Left ventricle myocardium inferior (tissue), 1 donor: ENCODE measurements around the gene RHOH. TPM values are rescaled to one million over a fixed set of nuclear protein-coding genes. Genes with fewer than 3 reads are reported as not detected.
"Not testable (repeated sequence)": the region's sequence is repeated elsewhere in the genome, so short reads cannot be mapped to it uniquely, and the experiment has no call there.

Experiments used
- DNase-seq: peaks from one replicate; pipeline ENCODE4 v3.0.0-alpha.2; 2020
- H3K27ac ChIP-seq: fragments of 200-600 bp; replicated peaks from 2 replicates; pipeline ENCODE4 v1.8.0; 2021
- H3K27me3 ChIP-seq: fragments of 200-600 bp; 2 replicates; pipeline ENCODE4 v1.8.0; 2021; ENCODE audit warnings: low read depth
- H3K36me3 ChIP-seq: fragments of 200-600 bp; 2 replicates; pipeline ENCODE4 v1.8.0; 2021
- H3K4me1 ChIP-seq: fragments of 200-600 bp; 2 replicates; pipeline ENCODE4 v1.8.0; 2021
- H3K4me3 ChIP-seq: fragments of 200-600 bp; 2 replicates; pipeline ENCODE4 v1.8.0; 2021; ENCODE audit warnings: mild to moderate bottlenecking, moderate library complexity
- H3K9me3 ChIP-seq: fragments of 200-600 bp; replicated peaks from 2 replicates; pipeline ENCODE4 v1.8.0; 2021
- intact Hi-C: fragments of 100-400 bp; cut with micrococcal nuclease; formaldehyde crosslinking; loops from one replicate; pipeline ENCODE4 v1.11.0; 2022
- total RNA-seq: library from RNA; stranded (reverse); fragmentation: NEBNext Ultra II Directional; extraction: Animal tissue kit (Norgen Biotek cat#: 25700); gene quantifications from one replicate; pipeline ENCODE4 v1.2.1, GENCODE V29; 2021
- TF ChIP-seq, protein P1 (sequence below): fragments of 200-600 bp; IDR thresholded peaks from 2 replicates; pipeline ENCODE4 v1.8.0; 2021; ENCODE audit warnings: antibody characterized with exemption, mild to moderate bottlenecking, borderline replicate concordance
- donor health status: DM: no; HTN: yes; CAD: no; lungs with severe emphysema.

Gene RHOH
- total RNA-seq, 1 donor from 2014 or later, result 0.41 TPM

DNA sequence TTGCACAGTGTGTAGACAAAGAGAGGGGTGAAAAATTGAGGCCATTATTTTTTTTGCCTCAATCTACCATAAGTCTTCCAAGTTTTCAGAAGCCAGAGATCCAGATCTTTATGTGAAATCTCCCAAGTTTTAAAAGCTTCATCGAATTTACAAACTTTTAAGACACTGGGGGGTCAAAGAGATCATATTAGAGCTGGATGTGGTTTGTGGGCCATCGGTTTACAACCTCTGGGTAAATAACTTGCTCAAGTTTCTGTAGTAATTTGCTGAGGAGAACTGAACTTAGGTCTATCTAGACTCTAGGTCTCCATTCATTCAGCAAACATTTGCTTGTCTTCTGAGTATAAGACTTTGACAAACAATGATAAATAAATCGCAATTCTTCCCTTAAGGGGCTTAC, 84.3 kb downstream of the RHOH start:
- DNase-seq, result no peak
- Histone ChIP-seq H3K4me3 (no peak overlapping the region), H3K9me3 (no peaks in the 10 kb centered on the region), H3K36me3 (no peaks in the 10 kb centered on the region), H3K27me3 (peaks cover 19% of the 10 kb centered on the region), H3K27ac (no peak overlapping the region), H3K4me1 (no peaks in the 10 kb centered on the region)
- TF ChIP-seq, protein P1, sequence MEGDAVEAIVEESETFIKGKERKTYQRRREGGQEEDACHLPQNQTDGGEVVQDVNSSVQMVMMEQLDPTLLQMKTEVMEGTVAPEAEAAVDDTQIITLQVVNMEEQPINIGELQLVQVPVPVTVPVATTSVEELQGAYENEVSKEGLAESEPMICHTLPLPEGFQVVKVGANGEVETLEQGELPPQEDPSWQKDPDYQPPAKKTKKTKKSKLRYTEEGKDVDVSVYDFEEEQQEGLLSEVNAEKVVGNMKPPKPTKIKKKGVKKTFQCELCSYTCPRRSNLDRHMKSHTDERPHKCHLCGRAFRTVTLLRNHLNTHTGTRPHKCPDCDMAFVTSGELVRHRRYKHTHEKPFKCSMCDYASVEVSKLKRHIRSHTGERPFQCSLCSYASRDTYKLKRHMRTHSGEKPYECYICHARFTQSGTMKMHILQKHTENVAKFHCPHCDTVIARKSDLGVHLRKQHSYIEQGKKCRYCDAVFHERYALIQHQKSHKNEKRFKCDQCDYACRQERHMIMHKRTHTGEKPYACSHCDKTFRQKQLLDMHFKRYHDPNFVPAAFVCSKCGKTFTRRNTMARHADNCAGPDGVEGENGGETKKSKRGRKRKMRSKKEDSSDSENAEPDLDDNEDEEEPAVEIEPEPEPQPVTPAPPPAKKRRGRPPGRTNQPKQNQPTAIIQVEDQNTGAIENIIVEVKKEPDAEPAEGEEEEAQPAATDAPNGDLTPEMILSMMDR, result no peak
- intact Hi-C loops, result no loop called here

GRCh38 chr4:40281913-40282312, 85.1 kb downstream of the RHOH start:
- TF ChIP-seq, protein P1, result no peak
- Histone ChIP-seq H3K4me1 (no peaks in the 10 kb centered on the region), H3K9me3 (no peaks in the 10 kb centered on the region), H3K36me3 (no peaks in the 10 kb centered on the region), H3K4me3 (no peak overlapping the region), H3K27me3 (peaks cover 23% of the 10 kb centered on the region), H3K27ac (no peak overlapping the region)
- intact Hi-C loops, result no loop called here
- no peak for DNase-seq

DNA sequence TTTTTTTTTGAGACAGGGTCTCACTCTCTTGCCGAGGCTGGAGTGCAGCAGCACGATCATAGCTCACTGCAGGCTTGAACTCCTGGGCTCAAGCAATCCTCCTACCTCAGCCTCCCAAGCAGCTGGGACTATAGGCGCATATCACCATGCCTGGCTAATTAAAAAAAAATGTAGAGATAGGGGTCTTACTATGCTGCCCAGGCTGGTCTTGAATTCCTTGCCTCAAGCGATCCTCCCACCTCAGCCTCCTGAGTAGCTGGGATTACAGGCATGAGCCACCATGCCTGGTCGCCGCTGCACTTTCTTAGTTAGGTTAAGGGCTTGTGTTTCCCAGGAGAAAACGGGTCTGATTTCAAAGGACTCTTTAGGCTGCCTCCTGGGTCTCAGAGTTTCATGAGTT, 86.0 kb downstream of the RHOH start:
- H3K4me1 ChIP-seq, H3K4me3 ChIP-seq, DNase-seq, intact Hi-C loops, H3K27ac ChIP-seq, H3K36me3 ChIP-seq, H3K9me3 ChIP-seq: not testable (repeated sequence)
- peaks cover 33% of the 10 kb centered on the region for H3K27me3 ChIP-seq

DNA sequence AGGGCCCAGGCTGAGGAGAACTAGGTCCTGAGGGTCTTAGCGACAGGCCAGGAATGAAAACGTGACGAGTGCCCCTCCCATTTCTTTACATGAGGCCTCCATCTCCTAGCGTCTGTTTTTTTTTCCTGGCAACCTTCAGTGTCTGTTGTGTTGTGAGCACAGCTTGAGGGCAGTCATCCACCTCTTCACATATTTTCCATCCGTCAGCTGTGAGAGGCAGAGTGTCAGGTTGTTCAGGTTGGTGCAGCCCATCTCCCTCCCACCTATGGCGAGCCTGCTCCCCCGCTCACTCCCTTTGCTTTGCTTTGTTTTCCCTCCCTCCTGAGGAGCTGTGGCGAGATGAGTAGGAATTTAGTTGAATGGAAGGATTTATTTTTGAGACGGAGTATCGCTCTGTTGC, 86.6 kb downstream of the RHOH start:
- intact Hi-C loops, result no loop called here
- Histone ChIP-seq H3K4me1 (no peaks in the 10 kb centered on the region), H3K9me3 (no peaks in the 10 kb centered on the region), H3K27me3 (peaks cover 35% of the 10 kb centered on the region), H3K36me3 (no peaks in the 10 kb centered on the region), H3K4me3 (no peak overlapping the region), H3K27ac (no peak overlapping the region)
- TF ChIP-seq, protein P1, result no peak
- no peak for DNase-seq

GRCh38 chr4:40283968-40284367, 87.1 kb downstream of the RHOH start:
- peaks cover 38% of the 10 kb centered on the region for H3K27me3 ChIP-seq
- intact Hi-C loops, result no loop called here
- TF ChIP-seq, protein P1, result no peak
- H3K36me3 ChIP-seq, result no peaks in the 10 kb centered on the region
- no peak for DNase-seq
- no peak overlapping the region for H3K27ac ChIP-seq
- no peak overlapping the region for H3K4me3 ChIP-seq
- H3K9me3 ChIP-seq, result no peaks in the 10 kb centered on the region
- H3K4me1 ChIP-seq, result no peaks in the 10 kb centered on the region

DNA sequence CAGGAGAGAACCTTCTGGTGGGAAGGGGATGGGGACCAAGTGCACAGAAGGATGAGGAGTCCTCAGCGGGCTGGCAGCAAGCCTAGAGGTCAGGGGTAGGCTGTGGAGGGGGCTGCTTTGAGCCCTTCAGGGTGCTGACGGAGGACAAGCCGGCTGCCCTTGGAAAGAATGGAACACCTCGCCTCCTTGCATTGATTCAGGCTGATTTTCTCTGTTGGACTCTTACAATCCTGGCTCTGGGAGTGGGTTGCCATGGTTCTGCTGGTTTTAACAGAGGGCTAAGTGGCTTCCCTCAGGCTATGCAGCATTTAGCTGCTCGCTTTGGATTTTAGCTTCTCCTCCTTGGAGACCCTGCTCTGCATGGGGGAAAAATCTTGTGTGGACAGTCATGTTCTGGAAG, 88.9 kb downstream of the RHOH start:
- intact Hi-C loops, result no loop called here
- H3K27me3 ChIP-seq, result peaks cover 41% of the 10 kb centered on the region
- no peak for DNase-seq
- H3K27ac ChIP-seq, result no peak overlapping the region
- no peak overlapping the region for H3K4me3 ChIP-seq
- H3K4me1 ChIP-seq, result no peaks in the 10 kb centered on the region
- TF ChIP-seq, protein P1, result no peak
- H3K36me3 ChIP-seq, result no peaks in the 10 kb centered on the region
- no peaks in the 10 kb centered on the region for H3K9me3 ChIP-seq
